GM19397 (cell line): Measurements from ENCODE around the gene AK1.

Source experiments
- ATAC-seq: cut with Tn5 transposase; IDR thresholded peaks from one replicate; pipeline ENCODE4 v1.9.1; 2021; ENCODE audit warnings: mild to moderate bottlenecking, moderate library complexity; ENCODE audit not compliant: unreplicated experiment

The AK1 gene

GRCh38 chr9:127826253-127826913 is 51.1 kb downstream of the AK1 start:
- ATAC-seq, result no peak

- ATAC-seq, result no peak
Measured at GRCh38 chr9:127825319-127826051, 52.0 kb downstream of the AK1 start.

GRCh38 chr9:127822108-127822507 is 55.4 kb downstream of the AK1 start:
- no peak for ATAC-seq

- ATAC-seq, result no peak
Measured at GRCh38 chr9:127818574-127818973, 58.9 kb downstream of the AK1 start.

- no peak for ATAC-seq
Measured at GRCh38 chr9:127817881-127818434, 59.5 kb downstream of the AK1 start.

- ATAC-seq, result no peak
Measured at GRCh38 chr9:127816728-127817127, 60.7 kb downstream of the AK1 start.
